Activated T-cell treated with anti-CD3 and anti-CD28 coated beads, Interleukin-2, amount 50 U/mL, for 24 hours (primary cell): ENCODE data around the gene TMEM80.
"Not testable (repeated sequence)": the region's sequence is repeated elsewhere in the genome, so short reads cannot be mapped to it uniquely, and the experiment has no call there.

Experiments
- DNase-seq: peaks from one replicate; pipeline ENCODE4 v3.0.0-alpha.2; 2020
- H3K27ac Mint-ChIP-seq: 2 replicates; pipeline ENCODE4 v1.8.0; 2020; ENCODE audit warnings: mild to moderate bottlenecking, mixed read lengths
- H3K27me3 Mint-ChIP-seq: 2 replicates; pipeline ENCODE4 v1.8.0; 2020; ENCODE audit warnings: mixed read lengths
- H3K36me3 Mint-ChIP-seq: 2 replicates; pipeline ENCODE4 v1.8.0; 2020; ENCODE audit warnings: low read depth, mixed read lengths
- H3K4me1 Mint-ChIP-seq: 2 replicates; pipeline ENCODE4 v1.8.0; 2020; ENCODE audit warnings: low read depth, mixed read lengths
- H3K4me3 Mint-ChIP-seq: 2 replicates; pipeline ENCODE4 v1.8.0; 2020; ENCODE audit warnings: mild to moderate bottlenecking, moderate library complexity, mixed read lengths
- H3K9me3 Mint-ChIP-seq: 2 replicates; pipeline ENCODE4 v1.8.0; 2020; ENCODE audit warnings: mixed read lengths

TMEM80 gene

GRCh38 chr11:662689-663274, 32.8 kb upstream of the TMEM80 start:
- H3K27ac Mint-ChIP-seq = no peak overlapping the region
- H3K4me3 Mint-ChIP-seq = no peak overlapping the region
- no peaks in the 10 kb centered on the region for H3K9me3 Mint-ChIP-seq
- no peaks in the 10 kb centered on the region for H3K4me1 Mint-ChIP-seq
- peak; percentile 63 for DNase-seq
- H3K27me3 Mint-ChIP-seq = no peaks in the 10 kb centered on the region
- H3K36me3 Mint-ChIP-seq = peaks cover 71% of the 10 kb centered on the region

- Mint-ChIP-seq H3K27me3 (no peaks in the 10 kb centered on the region), H3K36me3 (peaks cover 59% of the 10 kb centered on the region), H3K27ac (no peak overlapping the region), H3K4me3 (no peak overlapping the region), H3K9me3 (no peaks in the 10 kb centered on the region), H3K4me1 (no peaks in the 10 kb centered on the region)
- no peak for DNase-seq
Measured at GRCh38 chr11:665062-665703, 30.4 kb upstream of the TMEM80 start.

GRCh38 chr11:665704-666281, 29.8 kb upstream of the TMEM80 start:
- H3K36me3 Mint-ChIP-seq = peaks cover 57% of the 10 kb centered on the region
- H3K27ac Mint-ChIP-seq = peak overlapping the region; percentile 26
- no peaks in the 10 kb centered on the region for H3K27me3 Mint-ChIP-seq
- DNase-seq = no peak
- no peaks in the 10 kb centered on the region for H3K4me1 Mint-ChIP-seq
- no peak overlapping the region for H3K4me3 Mint-ChIP-seq
- H3K9me3 Mint-ChIP-seq = no peaks in the 10 kb centered on the region

- Mint-ChIP-seq H3K27me3 (no peaks in the 10 kb centered on the region), H3K9me3 (no peaks in the 10 kb centered on the region), H3K4me3 (no peak overlapping the region), H3K4me1 (no peaks in the 10 kb centered on the region), H3K27ac (no peak overlapping the region), H3K36me3 (peaks cover 64% of the 10 kb centered on the region)
- DNase-seq = no peak
Measured at GRCh38 chr11:673866-674265, 21.8 kb upstream of the TMEM80 start.

- Mint-ChIP-seq H3K4me1 (no peaks in the 10 kb centered on the region), H3K9me3 (no peaks in the 10 kb centered on the region), H3K27me3 (no peaks in the 10 kb centered on the region), H3K36me3 (peaks cover 69% of the 10 kb centered on the region), H3K4me3 (no peak overlapping the region), H3K27ac (no peak overlapping the region)
- DNase-seq = no peak
Measured at GRCh38 chr11:674406-674805, 21.2 kb upstream of the TMEM80 start.

GRCh38 chr11:678297-678696, 17.3 kb upstream of the TMEM80 start:
- Mint-ChIP-seq H3K36me3 (peaks cover 85% of the 10 kb centered on the region), H3K9me3 (no peaks in the 10 kb centered on the region), H3K4me1 (peaks cover 8% of the 10 kb centered on the region), H3K4me3 (no peak overlapping the region), H3K27me3 (no peaks in the 10 kb centered on the region), H3K27ac (no peak overlapping the region)
- no peak for DNase-seq

GRCh38 chr11:679271-680207, 16.1 kb upstream of the TMEM80 start:
- Mint-ChIP-seq H3K36me3 (peaks cover 85% of the 10 kb centered on the region), H3K27me3 (no peaks in the 10 kb centered on the region), H3K27ac (no peak overlapping the region), H3K4me3 (no peak overlapping the region), H3K4me1 (peaks cover 8% of the 10 kb centered on the region), H3K9me3 (no peaks in the 10 kb centered on the region)
- DNase-seq = no peak

GRCh38 chr11:680476-680875, 15.1 kb upstream of the TMEM80 start:
- H3K27me3 Mint-ChIP-seq = no peaks in the 10 kb centered on the region
- H3K4me1 Mint-ChIP-seq = peaks cover 8% of the 10 kb centered on the region
- H3K4me3 Mint-ChIP-seq = no peak overlapping the region
- no peak for DNase-seq
- H3K36me3 Mint-ChIP-seq = peaks cover 85% of the 10 kb centered on the region
- no peak overlapping the region for H3K27ac Mint-ChIP-seq
- H3K9me3 Mint-ChIP-seq = no peaks in the 10 kb centered on the region

- Mint-ChIP-seq H3K27ac (no peak overlapping the region), H3K4me3 (peak overlapping the region; percentile 8), H3K36me3 (peaks cover 88% of the 10 kb centered on the region), H3K27me3 (no peaks in the 10 kb centered on the region), H3K4me1 (peaks cover 8% of the 10 kb centered on the region), H3K9me3 (no peaks in the 10 kb centered on the region)
- peak; percentile 44 for DNase-seq
Measured at GRCh38 chr11:680970-681369, 14.6 kb upstream of the TMEM80 start.

- Mint-ChIP-seq H3K27me3 (no peaks in the 10 kb centered on the region), H3K36me3 (peaks cover 84% of the 10 kb centered on the region), H3K4me3 (no peak overlapping the region), H3K4me1 (peaks cover 13% of the 10 kb centered on the region), H3K9me3 (no peaks in the 10 kb centered on the region), H3K27ac (no peak overlapping the region)
- no peak for DNase-seq
Measured at GRCh38 chr11:686451-687243, 9.0 kb upstream of the TMEM80 start.

GRCh38 chr11:687751-688150, 7.9 kb upstream of the TMEM80 start:
- no peak for DNase-seq
- no peaks in the 10 kb centered on the region for H3K27me3 Mint-ChIP-seq
- peaks cover 77% of the 10 kb centered on the region for H3K36me3 Mint-ChIP-seq

GRCh38 chr11:688681-689080, 6.9 kb upstream of the TMEM80 start:
- no peak for DNase-seq
- Mint-ChIP-seq H3K36me3 (peaks cover 75% of the 10 kb centered on the region), H3K4me1 (peaks cover 30% of the 10 kb centered on the region)

More at GRCh38 chr11:687751-688150, 7.9 kb upstream of the TMEM80 start:
- peaks cover 21% of the 10 kb centered on the region for H3K4me1 Mint-ChIP-seq
- no peaks in the 10 kb centered on the region for H3K9me3 Mint-ChIP-seq
- no peak overlapping the region for H3K27ac Mint-ChIP-seq
- no peak overlapping the region for H3K4me3 Mint-ChIP-seq

GRCh38 chr11:689625-690024, 6.0 kb upstream of the TMEM80 start:
- H3K4me3 Mint-ChIP-seq = no peak overlapping the region
- peaks cover 66% of the 10 kb centered on the region for H3K36me3 Mint-ChIP-seq
- peaks cover 32% of the 10 kb centered on the region for H3K4me1 Mint-ChIP-seq
- DNase-seq = no peak
- no peaks in the 10 kb centered on the region for H3K27me3 Mint-ChIP-seq
- H3K27ac Mint-ChIP-seq = peak overlapping the region; percentile 18
- H3K9me3 Mint-ChIP-seq = no peaks in the 10 kb centered on the region

More at GRCh38 chr11:688681-689080, 6.9 kb upstream of the TMEM80 start:
- H3K4me3 Mint-ChIP-seq = no peak overlapping the region
- H3K9me3 Mint-ChIP-seq = no peaks in the 10 kb centered on the region
- no peak overlapping the region for H3K27ac Mint-ChIP-seq
- no peaks in the 10 kb centered on the region for H3K27me3 Mint-ChIP-seq

- H3K4me1 Mint-ChIP-seq = peaks cover 32% of the 10 kb centered on the region
- not testable (repeated sequence) for H3K27me3 Mint-ChIP-seq, H3K4me3 Mint-ChIP-seq, H3K9me3 Mint-ChIP-seq, DNase-seq, H3K27ac Mint-ChIP-seq
- peaks cover 64% of the 10 kb centered on the region for H3K36me3 Mint-ChIP-seq
Measured at GRCh38 chr11:690244-690643, 5.4 kb upstream of the TMEM80 start.
